Suprapubic skin (tissue), 4 donors: ENCODE measurements around the gene PARP16.

Experiments
- CTCF ChIP-seq, 2 donors: fragments of 200-600 bp in 1 of 2; fragments of 450-650 bp in 1 of 2; sonication (generic) in 1 of 2; IDR thresholded peaks; one replicate each; pipeline ENCODE4 v1.5.1; 2016 to 2019; ENCODE audit warnings: antibody characterized with exemption in 2 of 2, mild to moderate bottlenecking in 1 of 2, moderate library complexity in 1 of 2
- EP300 ChIP-seq: sonication (generic); formaldehyde crosslinking; IDR thresholded peaks from one replicate; pipeline ENCODE4 v1.6.1; 2017; ENCODE audit warnings: antibody characterized with exemption
- POLR2A ChIP-seq, 2 donors: fragments of 450-650 bp; IDR thresholded peaks; one replicate each; pipeline ENCODE4 v1.6.1; 2017; ENCODE audit warnings: antibody characterized with exemption in 2 of 2, mild to moderate bottlenecking in 2 of 2, moderate library complexity in 2 of 2
- POLR2AphosphoS5 ChIP-seq, 3 donors: sonication (generic); formaldehyde crosslinking; IDR thresholded peaks; one replicate each; pipeline ENCODE4 v1.6.1; 2017; ENCODE audit warnings: antibody characterized with exemption in 3 of 3

- TF ChIP-seq EP300, result no peak
- TF ChIP-seq POLR2A (IDR thresholded peaks at IDR 0.05), result no peak
- TF ChIP-seq CTCF (IDR thresholded peaks at IDR 0.05), result no peak
- TF ChIP-seq POLR2AphosphoS5 (IDR thresholded peaks at IDR 0.05), result no peak
These were observed 42.0 kb downstream of the PARP16 start for GRCh38 chr15:65244638-65245037.
